ENCODE measurements around the gene SLC2A10. TPM values are rescaled to one million over a fixed set of nuclear protein-coding genes. Genes with fewer than 3 reads are reported as not detected.
A peak's percentile ranks its signal among the peaks of the same experiment; 100 is the strongest.

The SLC2A10 gene
- total and polyA plus RNA-seq, 10 of the 15 experiments (the other 5 are each of a cell fraction or from before 2014, with no cell fraction given), result not detected

DNA sequence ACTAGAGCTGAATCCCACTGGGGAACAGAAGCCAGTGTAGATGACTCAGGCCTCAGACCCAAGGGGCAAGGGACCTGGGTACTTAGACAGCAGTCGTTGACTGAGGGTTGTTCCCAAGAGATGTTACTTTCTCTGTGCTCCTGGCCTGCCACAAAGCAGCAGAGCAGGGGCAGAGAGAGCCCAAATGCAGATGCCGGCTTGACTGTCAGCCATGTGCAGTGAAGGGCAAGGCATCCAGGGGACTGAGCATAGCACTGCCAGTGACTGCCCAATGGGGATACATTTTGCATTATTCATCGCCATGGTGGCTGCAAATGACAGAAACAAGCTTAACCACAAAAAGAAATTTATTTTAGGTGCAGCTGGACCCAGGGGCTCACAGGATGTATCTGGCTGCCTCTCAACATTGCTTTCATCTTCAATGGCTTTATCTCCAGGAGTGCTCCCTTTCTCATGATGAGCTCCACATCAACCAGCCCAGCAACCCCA lies 12.6 kb upstream of the SLC2A10 start:
- DNase-seq (ENCODE audit: low read depth, low spot score) (no peak), ATAC-seq (peak; percentile 37; the same call in 2 of the 3 replicates), FAIRE-seq (no peak)
- POLR2A ChIA-PET, result no interaction called here
- H3K9ac ChIP-seq (ENCODE audit: control insufficient read depth, insufficient read depth, low read length), result no peak overlapping the region
- no peaks in the 10 kb centered on the region; the same call in 1 of the 3 replicates for H3K9me3 ChIP-seq (replicated peaks; ENCODE audit: control insufficient read depth, insufficient read depth, low read length)
- H3K4me2 ChIP-seq (ENCODE audit: control insufficient read depth, insufficient read depth), result no peak overlapping the region
- no peak overlapping the region for H2AFZ ChIP-seq (ENCODE audit: control insufficient read depth, low read depth, low read length)
- in situ Hi-C loops (cut with MboI) (no loop called here), intact Hi-C loops (cut with micrococcal nuclease; ENCODE audit: unreplicated experiment) (no loop called here)
- H3K4me1 ChIP-seq (ENCODE audit: control insufficient read depth, insufficient read depth, low read length), result no peaks in the 10 kb centered on the region; the same call in 1 of the 2 replicates
- no peak overlapping the region for H3K27ac ChIP-seq (ENCODE audit: control insufficient read depth, insufficient read depth)
- H3K79me2 ChIP-seq (ENCODE audit: control insufficient read depth, insufficient read depth, low read length), result no peaks in the 10 kb centered on the region
- CTCF ChIA-PET, result interaction anchor here (0.7 to 2.9 kb wide), 3 partner anchors 11 to 670 kb away, joined by 3 to 10 read pairs (median 6); no protein-coding TSS in a partner anchor
- H3K36me3 ChIP-seq (ENCODE audit: control insufficient read depth in 2 of 2, insufficient read depth in 2 of 2, low read length in 1 of 2), result no peaks in the 10 kb centered on the region
- SMC1A ChIA-PET (ENCODE audit: uncharacterized antibody, unreplicated experiment), result interaction anchor here (1.8 kb wide), 1 partner anchor 9 kb away, joined by 4 read pairs; no protein-coding TSS in a partner anchor
- H3K27me3 ChIP-seq (replicated peaks in 1 of 2; ENCODE audit: control insufficient read depth in 2 of 2, insufficient read depth in 2 of 2, low read length in 1 of 2), result no peaks in the 10 kb centered on the region
- H4K20me1 ChIP-seq (ENCODE audit: control insufficient read depth, insufficient read depth), result no peaks in the 10 kb centered on the region
- H3K4me3 ChIP-seq, result no peak overlapping the region
- peak; percentile 28; the same call in 1 of the 2 replicates for TF ChIP-seq RUNX3 (IDR thresholded peaks at IDR 0.05; ENCODE audit: low read length)
- TF ChIP-seq, protein P1, sequence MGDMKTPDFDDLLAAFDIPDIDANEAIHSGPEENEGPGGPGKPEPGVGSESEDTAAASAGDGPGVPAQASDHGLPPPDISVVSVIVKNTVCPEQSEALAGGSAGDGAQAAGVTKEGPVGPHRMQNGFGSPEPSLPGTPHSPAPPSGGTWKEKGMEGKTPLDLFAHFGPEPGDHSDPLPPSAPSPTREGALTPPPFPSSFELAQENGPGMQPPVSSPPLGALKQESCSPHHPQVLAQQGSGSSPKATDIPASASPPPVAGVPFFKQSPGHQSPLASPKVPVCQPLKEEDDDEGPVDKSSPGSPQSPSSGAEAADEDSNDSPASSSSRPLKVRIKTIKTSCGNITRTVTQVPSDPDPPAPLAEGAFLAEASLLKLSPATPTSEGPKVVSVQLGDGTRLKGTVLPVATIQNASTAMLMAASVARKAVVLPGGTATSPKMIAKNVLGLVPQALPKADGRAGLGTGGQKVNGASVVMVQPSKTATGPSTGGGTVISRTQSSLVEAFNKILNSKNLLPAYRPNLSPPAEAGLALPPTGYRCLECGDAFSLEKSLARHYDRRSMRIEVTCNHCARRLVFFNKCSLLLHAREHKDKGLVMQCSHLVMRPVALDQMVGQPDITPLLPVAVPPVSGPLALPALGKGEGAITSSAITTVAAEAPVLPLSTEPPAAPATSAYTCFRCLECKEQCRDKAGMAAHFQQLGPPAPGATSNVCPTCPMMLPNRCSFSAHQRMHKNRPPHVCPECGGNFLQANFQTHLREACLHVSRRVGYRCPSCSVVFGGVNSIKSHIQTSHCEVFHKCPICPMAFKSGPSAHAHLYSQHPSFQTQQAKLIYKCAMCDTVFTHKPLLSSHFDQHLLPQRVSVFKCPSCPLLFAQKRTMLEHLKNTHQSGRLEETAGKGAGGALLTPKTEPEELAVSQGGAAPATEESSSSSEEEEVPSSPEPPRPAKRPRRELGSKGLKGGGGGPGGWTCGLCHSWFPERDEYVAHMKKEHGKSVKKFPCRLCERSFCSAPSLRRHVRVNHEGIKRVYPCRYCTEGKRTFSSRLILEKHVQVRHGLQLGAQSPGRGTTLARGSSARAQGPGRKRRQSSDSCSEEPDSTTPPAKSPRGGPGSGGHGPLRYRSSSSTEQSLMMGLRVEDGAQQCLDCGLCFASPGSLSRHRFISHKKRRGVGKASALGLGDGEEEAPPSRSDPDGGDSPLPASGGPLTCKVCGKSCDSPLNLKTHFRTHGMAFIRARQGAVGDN (IDR thresholded peaks at IDR 0.05), result no peak
- no TSS peak for BruUV-seq (replicated peaks)
- WGBS (ENCODE audit: insufficient coverage, insufficient replicate concordance, low lambda C conversion rate, missing lambda C conversion rate), result 18% methylated on average over 3 of the region's 3 CpGs
- RAD21 ChIA-PET (ENCODE audit: unreplicated experiment), result no interaction called here

All from GM12878 (cell line).